ENCODE measurements around the gene MS4A15.

DNA sequence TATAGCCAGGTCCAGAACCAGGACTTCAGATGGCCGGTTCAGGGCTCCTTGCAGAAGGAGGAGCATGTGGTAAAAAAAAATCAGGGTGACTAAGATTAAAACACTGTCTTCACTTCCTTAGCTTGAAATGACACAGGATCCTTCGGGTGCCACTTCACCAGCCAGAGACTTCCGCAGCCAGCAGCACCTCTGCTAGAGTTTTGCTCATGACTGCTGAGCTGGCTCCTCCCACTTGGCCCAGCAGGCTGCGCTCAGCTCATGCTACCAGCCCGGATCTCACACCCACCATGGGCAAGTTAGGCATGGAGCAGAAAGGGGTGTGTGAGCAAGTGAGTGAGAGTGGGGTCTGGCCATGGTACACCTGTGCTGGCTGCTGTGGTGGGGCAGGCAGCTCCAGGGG, 38.7 kb upstream of the MS4A15 start:
- no peak for TF ChIP-seq EZH2 (IDR thresholded peaks at IDR 0.05; ENCODE audit: borderline replicate concordance, insufficient read depth, low read depth, low read length, poor library complexity, severe bottlenecking)
- no peak for TF ChIP-seq CTCF (IDR thresholded peaks at IDR 0.05)

Measured in B cell (primary cell).